NCI-H526 treated with DMSO at 0.1 percent for 48 hours (cell line): ENCODE data around the gene ESYT2.
"Not testable (repeated sequence)": the region's sequence is repeated elsewhere in the genome, so short reads cannot be mapped to it uniquely, and the experiment has no call there.

ENCODE experiments used
- DNase-seq: peaks from one replicate; lab custom pipeline; 2025; lab: John Stamatoyannopoulos, UW

ESYT2 gene, protein sequence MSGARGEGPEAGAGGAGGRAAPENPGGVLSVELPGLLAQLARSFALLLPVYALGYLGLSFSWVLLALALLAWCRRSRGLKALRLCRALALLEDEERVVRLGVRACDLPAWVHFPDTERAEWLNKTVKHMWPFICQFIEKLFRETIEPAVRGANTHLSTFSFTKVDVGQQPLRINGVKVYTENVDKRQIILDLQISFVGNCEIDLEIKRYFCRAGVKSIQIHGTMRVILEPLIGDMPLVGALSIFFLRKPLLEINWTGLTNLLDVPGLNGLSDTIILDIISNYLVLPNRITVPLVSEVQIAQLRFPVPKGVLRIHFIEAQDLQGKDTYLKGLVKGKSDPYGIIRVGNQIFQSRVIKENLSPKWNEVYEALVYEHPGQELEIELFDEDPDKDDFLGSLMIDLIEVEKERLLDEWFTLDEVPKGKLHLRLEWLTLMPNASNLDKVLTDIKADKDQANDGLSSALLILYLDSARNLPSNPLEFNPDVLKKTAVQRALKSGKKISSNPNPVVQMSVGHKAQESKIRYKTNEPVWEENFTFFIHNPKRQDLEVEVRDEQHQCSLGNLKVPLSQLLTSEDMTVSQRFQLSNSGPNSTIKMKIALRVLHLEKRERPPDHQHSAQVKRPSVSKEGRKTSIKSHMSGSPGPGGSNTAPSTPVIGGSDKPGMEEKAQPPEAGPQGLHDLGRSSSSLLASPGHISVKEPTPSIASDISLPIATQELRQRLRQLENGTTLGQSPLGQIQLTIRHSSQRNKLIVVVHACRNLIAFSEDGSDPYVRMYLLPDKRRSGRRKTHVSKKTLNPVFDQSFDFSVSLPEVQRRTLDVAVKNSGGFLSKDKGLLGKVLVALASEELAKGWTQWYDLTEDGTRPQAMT

DNA sequence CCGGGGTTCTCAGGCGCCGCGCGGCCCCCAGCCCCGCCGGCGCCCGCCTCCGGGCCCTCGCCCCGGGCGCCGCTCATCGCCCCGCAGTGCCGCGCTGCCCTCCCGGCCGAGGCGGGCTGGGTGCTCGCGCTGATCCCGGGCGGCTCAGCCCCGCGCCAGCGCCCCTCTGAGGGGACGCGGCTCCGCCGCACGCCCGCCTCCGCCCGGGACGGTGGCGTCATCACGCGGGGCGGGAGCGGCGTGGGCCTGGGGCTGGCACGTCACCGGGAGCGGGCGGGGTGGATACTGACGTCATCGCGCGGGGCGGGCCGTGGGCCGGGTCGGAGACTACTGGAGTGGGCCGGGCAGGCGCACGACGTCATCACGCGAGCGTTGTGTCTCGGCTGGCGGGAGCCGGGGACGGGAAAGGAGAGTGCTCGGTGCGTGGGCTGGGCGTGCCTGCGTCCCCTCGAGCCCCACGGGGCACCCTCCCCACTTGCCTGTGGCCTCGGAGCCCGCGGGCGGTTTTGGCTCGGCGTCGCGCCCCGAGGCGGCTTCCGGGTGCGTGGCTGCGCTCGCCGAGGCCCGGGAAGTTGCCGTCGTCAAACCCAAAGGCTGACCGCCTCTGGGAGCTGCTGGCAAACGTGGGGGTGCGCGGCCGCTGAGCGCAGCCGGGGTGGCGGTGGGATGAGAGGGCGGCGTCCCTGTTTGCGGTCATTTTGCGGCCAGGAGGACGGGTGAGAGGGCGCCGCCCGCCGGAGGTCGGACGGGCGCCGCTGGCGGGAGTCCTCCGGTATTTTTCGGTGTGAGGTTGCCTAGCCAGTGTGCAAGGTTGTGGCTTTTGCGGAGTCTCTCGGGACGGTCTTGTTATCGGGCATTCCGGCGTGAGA, at the start of gene ESYT2:
TSS of gene ESYT2 (minus strand) at position 168 of the 869 bp plus-strand sequence. CDS start at position 77, 91 bp downstream.
- peak; percentile 88 for DNase-seq

DNA sequence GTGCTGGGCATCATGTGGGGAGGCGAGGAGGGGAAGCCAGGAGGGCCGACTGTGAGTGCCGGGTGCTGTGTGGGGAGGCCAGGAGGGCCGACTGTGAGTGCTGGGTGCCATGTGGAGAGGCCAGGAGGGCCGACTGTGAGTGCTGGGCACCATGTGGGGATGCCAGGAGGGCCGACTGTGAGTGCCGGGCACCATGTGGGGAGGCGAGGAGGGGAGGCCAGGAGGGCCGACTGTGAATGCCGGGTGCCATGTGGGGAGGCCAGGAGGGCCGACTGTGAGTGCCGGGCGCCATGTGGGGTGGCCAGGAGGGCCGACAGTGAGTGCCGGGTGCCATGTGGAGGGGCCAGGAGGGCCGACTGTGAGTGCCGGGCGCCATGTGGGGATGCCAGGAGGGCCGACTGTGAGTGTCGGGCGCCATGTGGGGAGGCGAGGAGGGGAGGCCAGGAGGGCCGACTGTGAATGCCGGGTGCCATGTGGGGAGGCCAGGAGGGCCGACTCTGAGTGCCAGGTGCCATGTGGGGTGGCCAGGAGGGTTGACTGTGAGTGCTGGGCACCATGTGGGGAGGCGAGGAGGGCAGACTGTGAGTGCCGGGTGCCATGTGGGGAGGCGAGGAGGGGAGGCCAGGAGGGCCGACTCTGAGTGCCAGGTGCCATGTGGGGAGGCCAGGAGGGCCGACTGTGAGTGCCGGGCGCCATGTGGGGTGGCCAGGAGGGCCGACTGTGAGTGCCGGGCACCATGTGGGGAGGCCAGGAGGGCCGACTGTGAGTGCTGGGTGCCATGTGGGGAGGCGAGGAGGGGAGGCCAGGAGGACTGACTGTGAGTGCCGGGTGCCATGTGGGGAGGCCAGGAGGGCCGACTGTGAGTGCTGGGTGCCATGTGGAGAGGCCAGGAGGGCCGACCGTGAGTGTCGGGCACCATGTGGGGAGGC, 49.1 kb upstream of the ESYT2 start:
- not testable (repeated sequence) for DNase-seq

DNA sequence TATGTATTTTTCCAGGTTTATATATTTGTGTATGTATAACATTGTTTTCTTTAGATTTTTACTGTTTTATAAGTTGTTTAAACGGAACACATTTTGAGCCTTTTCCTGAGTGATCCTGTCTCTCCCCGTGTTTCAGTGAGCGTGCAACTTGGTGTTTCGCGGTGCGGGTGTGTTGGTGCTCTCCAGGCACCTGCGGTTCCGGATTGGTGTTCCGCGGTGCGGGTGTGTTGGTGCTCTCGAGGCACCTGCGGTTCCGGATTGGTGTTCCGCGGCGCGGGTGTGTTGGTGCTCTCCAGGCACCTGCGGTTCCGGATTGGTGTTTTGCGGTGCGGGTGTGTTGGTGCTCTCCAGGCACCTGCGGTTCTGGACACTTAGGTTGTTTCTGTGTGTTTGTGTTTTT, 47.7 kb upstream of the ESYT2 start:
- DNase-seq, result no peak

DNA sequence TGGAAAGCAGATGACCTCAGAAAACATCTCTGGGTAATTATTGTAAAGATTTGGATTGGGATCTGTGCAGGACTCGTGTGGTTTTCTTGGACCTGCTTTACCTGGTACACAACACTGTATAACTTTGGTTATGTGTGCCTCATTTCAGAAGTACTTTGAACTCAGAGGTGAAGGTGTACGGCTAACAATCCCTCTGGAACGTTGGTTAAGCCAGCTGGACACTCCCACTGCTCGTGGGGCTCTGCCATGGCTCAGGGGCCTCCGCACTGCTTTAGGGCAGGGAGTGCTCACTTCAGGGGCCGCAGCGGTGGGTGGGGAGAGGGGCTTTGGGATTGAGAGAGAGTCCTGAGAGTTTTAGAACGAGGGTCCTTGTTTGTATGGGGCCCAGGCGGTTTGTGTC, 40.6 kb upstream of the ESYT2 start:
- no peak for DNase-seq

DNA sequence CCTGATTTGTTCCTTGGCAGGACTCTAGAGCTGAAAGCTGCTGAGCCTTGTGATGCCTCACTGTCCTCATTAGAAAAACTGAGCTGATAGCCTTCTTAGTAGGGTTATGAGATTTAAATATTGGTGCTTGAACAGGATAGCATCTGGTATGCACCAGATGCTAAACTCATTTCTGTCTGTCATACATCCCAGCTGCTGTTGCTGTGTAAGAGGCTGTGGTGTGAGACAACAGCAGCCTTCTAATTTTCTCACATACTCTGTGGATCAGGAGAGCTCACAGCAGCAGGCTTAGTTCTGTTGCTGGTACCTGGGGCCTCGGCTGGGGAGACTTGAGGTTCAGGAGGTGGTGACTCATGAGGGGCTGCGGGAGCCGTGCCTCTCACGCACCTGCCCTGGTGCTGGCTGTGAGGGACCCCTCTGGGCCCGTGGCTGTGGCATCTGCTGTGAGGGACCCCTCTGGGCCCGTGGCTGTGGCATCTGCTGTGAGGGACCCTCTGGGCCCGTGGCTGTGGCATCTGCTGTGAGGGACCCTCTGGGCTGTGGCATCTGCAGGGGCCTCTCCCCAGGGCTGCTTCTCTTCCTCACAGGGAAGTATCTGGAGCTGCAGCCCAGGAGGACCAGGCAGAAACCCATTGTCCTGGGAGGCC, 39.6 kb upstream of the ESYT2 start:
- no peak for DNase-seq

DNA sequence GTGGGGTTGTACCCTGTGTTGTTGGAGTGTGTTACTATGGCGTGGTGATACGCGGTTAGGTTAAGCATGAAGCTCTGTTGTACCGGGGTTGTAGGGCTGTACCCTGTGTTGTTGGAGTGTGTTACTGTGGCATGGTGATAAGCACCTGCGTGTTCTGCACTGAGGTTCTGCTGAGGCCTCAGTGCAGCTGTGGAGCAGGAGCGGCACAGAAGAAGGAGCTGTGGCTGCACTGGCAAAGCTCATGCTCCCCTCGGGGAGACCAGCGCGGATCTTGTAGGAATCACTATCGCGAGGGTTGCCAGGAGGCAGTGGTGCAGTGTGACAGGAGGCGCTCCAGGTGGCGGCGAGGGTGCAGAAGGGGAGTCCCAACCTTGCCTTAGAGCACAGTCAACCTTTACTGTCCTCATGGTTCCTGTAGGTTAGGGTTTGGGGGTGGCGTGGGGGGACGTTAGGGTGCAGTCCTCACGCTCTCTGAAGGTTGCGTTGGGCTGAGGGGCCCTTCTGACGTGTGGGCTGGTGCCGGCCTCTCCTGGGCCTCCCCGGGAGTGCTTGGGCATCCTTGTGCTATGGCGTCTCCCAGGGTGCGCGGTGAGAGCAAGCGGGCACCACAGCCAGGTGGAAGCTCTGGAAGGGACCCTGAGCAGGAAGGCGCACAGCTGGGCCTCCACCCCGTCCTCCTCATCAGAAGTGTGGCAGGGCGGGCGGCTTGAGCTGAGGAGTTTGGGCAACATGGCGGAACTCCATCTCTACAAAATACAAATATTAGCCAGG, 38.1 kb upstream of the ESYT2 start:
- DNase-seq, result no peak

DNA sequence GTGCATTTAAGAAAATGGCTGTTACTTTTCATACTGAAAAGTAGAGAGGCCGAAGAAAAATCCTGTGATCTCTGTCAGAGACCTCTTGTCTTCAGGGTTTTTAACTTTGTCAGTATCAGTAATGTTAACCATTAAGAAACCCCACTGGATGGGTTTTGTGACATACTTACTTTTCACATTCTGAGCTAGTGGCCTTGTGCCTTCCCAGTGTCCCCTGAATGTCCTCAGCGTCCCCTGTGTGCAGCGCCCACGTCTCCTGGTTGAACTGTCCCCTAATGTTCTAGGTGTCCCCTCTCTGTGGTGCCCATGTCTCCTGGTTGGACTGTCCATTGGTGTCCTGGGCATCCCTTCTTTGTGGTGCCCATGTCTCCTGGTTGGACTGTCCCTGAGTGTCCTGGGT, 36.7 kb upstream of the ESYT2 start:
- DNase-seq, result no peak

DNA sequence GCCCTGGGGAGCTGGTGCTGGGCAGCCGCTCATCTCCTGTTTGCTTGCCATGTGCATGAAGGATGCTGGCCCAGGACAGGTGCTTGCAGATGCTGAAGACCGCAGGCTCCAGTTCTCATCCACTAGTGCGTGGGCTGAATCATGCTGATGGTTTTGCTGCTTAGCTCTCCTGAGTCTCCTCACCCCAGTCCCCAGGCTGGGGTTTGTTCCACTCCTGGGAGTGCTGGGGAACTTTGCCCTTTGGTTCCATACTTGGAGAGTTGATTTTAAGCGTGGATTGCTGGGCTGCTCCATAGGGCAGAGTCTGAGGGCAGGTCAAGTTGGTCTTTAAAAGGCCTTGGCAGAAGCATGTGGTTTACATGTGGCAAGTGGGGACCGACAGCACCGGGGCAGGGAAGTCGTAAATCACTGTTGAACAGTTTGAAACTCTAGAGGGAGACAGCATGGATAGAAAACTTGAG, 36.2 kb upstream of the ESYT2 start:
- DNase-seq, result no peak

DNA sequence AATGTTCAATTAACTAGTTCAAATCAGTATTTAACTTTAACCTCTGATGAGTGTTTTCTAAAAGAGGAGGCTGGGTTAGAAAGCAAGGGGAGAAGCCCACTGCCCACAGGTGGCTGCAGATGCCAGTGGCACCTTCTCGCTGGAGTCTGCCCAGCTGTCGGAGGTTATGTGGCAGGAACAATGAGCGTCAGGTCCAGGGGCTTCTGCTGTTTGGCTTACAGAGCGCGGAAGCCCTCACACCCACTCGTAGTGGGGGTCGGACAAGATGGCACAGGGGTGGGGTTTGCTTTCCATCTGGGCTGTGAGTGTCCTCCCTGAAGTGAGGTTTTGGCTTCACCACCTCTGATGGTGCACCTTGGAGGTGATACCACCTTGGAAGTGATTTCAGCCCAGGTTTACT, 35.5 kb upstream of the ESYT2 start:
- DNase-seq, result no peak

DNA sequence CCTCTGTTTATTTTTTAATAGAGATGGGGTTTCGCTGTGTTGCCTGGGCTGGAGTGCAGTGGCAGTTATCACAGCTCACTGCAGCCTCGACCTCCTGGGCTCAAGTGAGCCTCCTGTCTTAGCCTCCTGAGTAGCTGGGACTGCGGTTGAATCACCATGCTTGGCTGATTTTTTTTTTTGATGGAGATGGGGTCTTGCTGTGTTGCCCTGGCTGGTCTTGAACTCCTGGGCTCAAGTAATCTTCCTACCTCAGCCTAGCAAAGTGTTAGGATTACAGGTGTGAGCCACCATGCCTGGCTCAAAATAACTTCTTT, 35.2 kb upstream of the ESYT2 start:
- no peak for DNase-seq

DNA sequence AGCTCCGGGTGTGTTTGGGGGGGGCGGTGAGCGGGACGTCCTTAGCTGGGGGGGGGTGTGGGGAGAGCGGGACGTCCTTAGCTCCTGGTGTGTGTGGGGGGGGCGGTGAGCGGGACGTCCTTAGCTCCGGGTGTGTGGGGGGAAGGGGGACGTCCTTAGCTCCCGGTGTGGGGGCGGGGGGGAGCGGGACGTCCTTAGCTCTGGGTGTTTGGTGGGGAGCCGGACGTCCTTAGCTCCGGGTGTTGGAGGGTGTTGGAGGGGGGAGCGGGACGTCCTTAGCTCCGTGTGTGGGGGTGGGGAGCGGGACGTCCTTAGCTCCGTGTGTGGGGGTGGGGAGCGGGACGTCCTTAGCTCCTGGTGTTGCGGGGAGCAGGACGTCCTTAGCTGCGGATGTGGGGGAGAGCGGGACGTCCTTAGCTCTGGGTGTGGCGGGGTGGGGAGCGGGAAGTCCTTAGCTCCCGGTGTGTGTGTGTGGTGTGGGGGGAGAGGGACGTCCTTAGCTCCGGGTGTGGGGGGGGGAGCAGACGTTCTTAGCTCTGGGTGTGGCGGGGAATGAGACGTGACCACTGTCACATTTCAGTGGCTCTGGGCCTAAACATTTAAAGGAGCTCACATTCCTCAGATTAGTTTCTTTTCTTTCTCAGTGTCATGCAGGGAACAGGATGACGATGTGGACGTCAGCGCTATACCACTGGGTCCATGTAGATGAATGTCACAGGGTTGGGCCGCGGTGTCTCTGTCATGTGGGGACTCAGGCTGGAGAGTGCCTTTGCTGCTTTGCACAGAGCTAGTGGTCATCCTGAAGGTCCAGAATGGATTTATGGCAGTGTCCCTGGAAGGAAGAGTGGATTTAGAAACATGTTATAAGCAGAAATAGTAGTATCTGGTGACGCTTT, 34.5 kb upstream of the ESYT2 start:
- DNase-seq, result no peak

DNA sequence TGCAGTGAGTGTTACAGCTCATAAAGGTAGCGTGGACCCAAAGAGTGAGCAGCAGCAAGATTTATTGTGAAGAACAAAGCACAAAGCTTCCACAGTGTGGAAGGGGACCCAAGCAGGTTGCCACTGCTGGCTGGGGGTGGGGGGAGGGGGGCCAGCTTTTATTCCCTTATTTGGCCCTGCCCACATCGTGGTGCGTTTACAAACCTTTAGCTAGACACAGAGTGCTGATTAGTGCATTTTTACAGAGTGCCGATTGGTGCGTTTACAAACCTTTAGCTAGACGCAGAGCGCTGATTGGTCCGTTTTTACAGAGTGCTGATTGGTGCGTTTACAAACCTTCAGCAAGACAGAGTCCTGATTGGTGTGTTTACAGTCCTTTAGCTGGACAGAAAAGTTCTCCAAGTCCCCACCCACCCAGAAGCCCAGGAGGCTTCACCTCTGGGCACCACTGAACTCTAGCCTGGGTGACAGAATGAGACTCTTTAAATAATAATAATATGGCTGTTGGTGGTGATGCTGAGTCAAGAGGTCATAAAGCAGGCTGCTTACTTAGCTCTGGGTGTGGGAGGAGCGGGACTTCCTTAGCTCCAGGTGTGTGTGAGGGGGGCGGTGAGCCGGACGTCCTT, 33.8 kb upstream of the ESYT2 start:
- DNase-seq, result not testable (repeated sequence)

DNA sequence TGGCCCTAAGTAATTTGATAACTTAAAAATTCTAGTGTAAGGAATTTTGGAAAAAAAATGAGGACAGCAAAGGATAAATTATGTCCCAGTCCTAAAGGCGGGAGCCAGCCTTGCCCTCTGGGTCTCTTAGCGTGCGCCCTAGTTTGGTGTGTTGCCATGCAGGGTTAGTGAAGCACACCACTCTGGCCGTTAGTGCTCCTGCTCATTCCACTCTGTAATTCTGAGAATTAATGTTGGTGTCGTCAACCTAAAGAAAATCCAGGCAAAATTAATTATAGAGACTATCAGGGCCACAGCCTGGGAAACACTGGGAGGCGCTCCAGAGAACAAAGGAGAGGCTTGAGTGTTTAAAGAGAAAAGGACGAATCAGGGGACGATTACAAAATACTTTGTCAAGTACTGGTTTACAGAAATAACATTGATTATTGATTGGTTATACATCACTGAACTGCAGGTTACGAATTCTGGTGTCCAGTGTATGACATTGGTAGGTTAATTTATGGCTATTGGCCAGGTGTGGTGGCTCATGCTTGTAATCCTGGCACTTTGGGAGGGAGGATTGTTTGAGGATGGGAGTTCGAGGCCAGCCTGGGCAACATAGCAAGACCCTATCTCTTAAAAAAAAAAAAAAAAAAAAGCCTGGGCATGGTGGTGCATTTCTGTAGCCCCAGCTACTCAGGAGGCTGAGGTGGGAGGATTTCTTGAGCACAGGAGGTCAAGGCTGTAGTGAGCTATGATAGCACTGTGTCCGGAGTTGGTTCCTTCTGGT, 32.8 kb upstream of the ESYT2 start:
- DNase-seq, result no peak

DNA sequence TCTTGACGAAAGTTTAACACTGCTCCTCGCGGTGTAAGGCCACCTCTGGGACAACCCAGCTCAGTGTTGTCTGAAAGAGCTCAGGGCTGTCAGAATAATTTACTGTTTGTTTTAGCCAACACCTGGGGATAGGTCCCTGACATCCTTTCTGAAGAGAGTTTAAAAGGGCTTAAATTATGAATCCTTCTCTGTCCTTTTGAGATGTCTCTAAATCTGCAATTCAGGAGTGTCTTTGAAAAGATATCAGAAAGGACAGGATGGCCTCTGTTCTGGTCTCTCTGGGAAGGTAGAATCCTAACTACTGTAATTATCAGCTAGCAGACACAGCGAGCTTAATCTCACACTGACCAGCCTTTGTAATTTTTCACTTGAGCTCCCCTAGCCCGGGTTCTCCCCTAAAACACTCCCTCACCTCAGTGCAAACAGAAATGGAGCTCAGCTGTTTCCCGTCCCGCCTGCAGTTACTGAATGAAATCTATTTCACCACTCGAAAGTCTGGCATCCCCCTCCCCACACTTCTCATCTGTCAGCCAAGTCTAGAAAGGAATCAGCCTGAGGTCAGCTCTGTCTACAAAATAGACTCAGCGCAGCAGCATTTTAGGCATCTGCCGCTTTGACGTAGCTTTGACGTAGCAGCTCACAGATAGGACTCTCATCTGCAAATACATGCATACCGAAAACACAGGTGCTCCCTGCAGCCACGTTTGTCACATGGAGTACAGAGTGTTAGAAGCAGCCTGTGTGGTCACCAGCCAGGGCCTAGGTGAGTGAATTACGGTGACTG, 31.9 kb upstream of the ESYT2 start:
- no peak for DNase-seq

DNA sequence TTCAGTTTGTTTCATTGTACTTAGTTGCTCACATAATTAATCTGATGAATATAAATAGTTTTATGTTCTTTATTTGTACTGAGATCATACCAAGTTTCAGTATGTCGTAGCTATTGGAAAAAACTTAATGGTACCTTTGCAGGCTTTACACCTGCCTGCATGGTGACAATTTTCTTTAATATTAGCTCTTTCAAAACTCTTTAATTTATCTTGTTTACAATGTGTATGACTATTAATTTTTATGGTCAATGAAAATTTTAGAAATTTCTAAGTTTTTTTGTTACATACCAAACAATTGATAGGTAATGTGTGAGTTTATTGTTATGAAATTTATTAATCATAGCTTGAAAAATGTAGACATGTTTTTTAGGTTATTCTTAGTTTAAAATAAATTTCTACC, 31.1 kb upstream of the ESYT2 start:
- DNase-seq, result no peak

DNA sequence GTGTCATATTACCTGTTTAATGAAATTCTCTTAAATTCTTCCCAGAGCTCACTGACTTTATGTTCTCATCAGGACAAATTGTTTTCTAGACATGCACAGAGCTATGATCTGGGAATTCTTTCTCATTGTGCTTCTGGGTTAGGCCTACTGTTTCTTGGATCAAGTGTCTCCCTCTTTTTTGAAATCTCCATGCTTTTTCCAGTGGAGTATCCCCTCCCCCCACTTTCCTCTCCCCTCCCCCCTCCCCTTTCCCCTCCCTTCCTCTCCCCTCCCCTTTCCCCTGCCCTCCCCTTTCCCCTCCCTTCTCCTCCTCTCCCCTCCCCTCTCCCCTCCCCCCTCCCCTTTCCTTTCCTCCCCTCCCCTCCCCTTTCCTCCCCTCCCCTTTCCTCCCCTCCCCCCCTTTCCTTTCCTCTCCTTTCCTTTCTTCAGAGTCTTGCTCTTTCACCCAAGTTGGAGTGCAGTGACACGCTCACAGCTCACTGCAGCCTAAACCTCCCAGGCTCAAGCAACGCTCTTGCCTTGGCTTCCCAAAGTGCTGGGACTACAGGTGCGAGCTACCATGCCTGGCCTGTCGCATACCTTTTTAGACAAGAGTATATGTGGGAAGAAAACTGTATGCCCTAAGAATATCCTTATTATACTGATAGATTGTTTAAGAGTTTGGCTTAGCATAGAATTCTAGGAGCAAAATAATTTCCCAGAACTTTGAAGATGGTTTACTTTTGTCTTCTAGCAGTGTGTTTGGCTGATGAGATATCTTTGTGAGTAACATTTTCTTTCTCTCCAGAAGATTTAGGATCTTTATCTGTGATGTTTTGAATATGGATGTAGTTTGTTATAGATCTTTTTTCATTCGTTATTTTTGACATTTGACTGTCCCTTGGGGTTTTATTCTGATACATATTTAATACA, 29.5 kb upstream of the ESYT2 start:
- no peak for DNase-seq
